Thyroid gland (tissue), 4 donors: ENCODE data around the gene CACUL1.
"Not testable (repeated sequence)": the region's sequence is repeated elsewhere in the genome, so short reads cannot be mapped to it uniquely, and the experiment has no call there.

Experiments used
- CTCF ChIP-seq, 6 experiments: fragments of 200-600 bp in 3 of 6; fragments of 450-650 bp in 3 of 6; sonication (generic) in 3 of 6; IDR thresholded peaks; one replicate each; pipeline ENCODE4 v1.5.1; 2016 to 2019; ENCODE audit warnings: antibody characterized with exemption in 6 of 6, mild to moderate bottlenecking in 2 of 6, inconsistent platforms in 1 of 6, moderate library complexity in 1 of 6
- POLR2A ChIP-seq, 2 donors: fragments of 450-650 bp; IDR thresholded peaks; one replicate each; pipeline ENCODE4 v1.6.1; 2017; ENCODE audit warnings: antibody characterized with exemption in 2 of 2, mild to moderate bottlenecking in 2 of 2, moderate library complexity in 1 of 2

DNA sequence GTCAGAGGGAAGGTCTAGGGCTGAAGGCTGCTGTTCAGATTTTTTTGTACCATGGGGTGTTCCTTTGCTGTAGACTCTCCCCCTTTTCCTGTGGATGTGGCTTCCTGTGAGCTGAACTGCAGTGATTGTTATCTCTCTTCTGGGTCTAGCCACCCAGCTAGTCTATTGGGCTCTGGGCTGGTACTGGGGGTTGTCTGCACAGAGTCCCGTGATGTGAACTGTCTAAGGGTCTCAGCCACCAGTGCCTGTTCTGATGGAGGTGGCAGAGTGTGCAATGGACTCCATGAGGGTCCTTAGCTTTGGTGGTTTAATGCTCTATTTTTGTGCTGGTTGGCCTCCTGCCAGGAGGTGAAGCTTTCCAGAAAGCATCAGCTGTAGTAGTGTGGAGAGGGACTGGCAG, 96.6 kb downstream of the CACUL1 start:
- not testable (repeated sequence) for TF ChIP-seq CTCF, POLR2A (IDR thresholded peaks at IDR 0.05)
